Neural cell (in vitro differentiated cells): ENCODE results near the gene QSOX2.

ENCODE experiments used
- EP300 ChIP-seq: fragments of 450-650 bp; conservative IDR thresholded peaks from 2 replicates; pipeline ENCODE4 v1.6.1; 2014; ENCODE audit warnings: antibody characterized with exemption, mild to moderate bottlenecking, moderate library complexity; ENCODE audit not compliant: poor library complexity, severe bottlenecking
- EZH2 ChIP-seq: fragments of 200-600, 300-800 bp; shearing (Covaris generic), sonication (generic); IDR thresholded peaks from 2 replicates; pipeline ENCODE4 v1.6.1; 2014; ENCODE audit warnings: antibody characterized with exemption, low read length, borderline replicate concordance, mild to moderate bottlenecking; ENCODE audit not compliant: insufficient read depth, poor library complexity, severe bottlenecking
- MXI1 ChIP-seq: fragments of 450-650 bp; conservative IDR thresholded peaks from 2 replicates; pipeline ENCODE4 v1.6.1; 2014; ENCODE audit warnings: antibody characterized with exemption, mild to moderate bottlenecking; ENCODE audit not compliant: poor library complexity, severe bottlenecking
- POLR2AphosphoS5 ChIP-seq: IDR thresholded peaks from 2 replicates; pipeline ENCODE4 v1.6.1; 2012
- RAD21 ChIP-seq: fragments of 450-650 bp; conservative IDR thresholded peaks from 2 replicates; pipeline ENCODE4 v1.6.1; 2014; ENCODE audit warnings: antibody characterized with exemption, mild to moderate bottlenecking, moderate library complexity
- SMC3 ChIP-seq: fragments of 450-650 bp; conservative IDR thresholded peaks from 2 replicates; pipeline ENCODE4 v1.6.1; 2014; ENCODE audit warnings: antibody characterized with exemption, mild to moderate bottlenecking, moderate library complexity; ENCODE audit not compliant: poor library complexity
- TAF1 ChIP-seq: IDR thresholded peaks from 2 replicates; pipeline ENCODE4 v1.6.1; 2012; ENCODE audit warnings: low read depth
- TF ChIP-seq, protein P1 (sequence below): fragments of 450-650 bp; IDR thresholded peaks from 2 replicates; pipeline ENCODE4 v1.5.1; 2014; ENCODE audit warnings: antibody characterized with exemption, mild to moderate bottlenecking, moderate library complexity; ENCODE audit not compliant: poor library complexity, severe bottlenecking
- TF ChIP-seq, protein P2 (sequence below): IDR thresholded peaks from 2 replicates; pipeline ENCODE4 v1.6.1; 2012; ENCODE audit warnings: borderline replicate concordance

DNA sequence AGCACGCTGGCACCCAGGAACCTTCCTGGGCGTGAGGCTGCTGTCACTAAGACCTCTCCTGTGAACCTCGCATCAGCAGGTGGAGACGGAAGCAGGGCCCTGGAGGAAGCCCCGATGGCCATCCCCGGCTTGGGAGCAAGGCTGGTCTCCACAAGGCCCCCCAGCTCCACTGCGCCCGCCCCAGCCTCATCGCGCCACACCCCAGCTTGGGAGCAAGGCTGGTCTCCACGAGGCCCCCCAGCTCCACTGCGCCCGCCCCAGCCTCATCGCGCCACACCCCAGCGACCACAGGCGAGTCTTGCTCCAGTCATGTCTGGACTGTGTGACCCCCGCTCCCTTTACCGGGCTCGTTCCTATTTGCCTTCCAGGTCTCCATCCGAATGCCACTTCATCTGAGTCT is 11.0 kb downstream of the QSOX2 start:
- TF ChIP-seq, protein P1, sequence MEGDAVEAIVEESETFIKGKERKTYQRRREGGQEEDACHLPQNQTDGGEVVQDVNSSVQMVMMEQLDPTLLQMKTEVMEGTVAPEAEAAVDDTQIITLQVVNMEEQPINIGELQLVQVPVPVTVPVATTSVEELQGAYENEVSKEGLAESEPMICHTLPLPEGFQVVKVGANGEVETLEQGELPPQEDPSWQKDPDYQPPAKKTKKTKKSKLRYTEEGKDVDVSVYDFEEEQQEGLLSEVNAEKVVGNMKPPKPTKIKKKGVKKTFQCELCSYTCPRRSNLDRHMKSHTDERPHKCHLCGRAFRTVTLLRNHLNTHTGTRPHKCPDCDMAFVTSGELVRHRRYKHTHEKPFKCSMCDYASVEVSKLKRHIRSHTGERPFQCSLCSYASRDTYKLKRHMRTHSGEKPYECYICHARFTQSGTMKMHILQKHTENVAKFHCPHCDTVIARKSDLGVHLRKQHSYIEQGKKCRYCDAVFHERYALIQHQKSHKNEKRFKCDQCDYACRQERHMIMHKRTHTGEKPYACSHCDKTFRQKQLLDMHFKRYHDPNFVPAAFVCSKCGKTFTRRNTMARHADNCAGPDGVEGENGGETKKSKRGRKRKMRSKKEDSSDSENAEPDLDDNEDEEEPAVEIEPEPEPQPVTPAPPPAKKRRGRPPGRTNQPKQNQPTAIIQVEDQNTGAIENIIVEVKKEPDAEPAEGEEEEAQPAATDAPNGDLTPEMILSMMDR = no peak
- TF ChIP-seq EZH2 (no peak), POLR2AphosphoS5 (no peak), EP300 (no peak), RAD21 (no peak), TAF1 (no peak), MXI1 (no peak), SMC3 (no peak)
- TF ChIP-seq, protein P2, sequence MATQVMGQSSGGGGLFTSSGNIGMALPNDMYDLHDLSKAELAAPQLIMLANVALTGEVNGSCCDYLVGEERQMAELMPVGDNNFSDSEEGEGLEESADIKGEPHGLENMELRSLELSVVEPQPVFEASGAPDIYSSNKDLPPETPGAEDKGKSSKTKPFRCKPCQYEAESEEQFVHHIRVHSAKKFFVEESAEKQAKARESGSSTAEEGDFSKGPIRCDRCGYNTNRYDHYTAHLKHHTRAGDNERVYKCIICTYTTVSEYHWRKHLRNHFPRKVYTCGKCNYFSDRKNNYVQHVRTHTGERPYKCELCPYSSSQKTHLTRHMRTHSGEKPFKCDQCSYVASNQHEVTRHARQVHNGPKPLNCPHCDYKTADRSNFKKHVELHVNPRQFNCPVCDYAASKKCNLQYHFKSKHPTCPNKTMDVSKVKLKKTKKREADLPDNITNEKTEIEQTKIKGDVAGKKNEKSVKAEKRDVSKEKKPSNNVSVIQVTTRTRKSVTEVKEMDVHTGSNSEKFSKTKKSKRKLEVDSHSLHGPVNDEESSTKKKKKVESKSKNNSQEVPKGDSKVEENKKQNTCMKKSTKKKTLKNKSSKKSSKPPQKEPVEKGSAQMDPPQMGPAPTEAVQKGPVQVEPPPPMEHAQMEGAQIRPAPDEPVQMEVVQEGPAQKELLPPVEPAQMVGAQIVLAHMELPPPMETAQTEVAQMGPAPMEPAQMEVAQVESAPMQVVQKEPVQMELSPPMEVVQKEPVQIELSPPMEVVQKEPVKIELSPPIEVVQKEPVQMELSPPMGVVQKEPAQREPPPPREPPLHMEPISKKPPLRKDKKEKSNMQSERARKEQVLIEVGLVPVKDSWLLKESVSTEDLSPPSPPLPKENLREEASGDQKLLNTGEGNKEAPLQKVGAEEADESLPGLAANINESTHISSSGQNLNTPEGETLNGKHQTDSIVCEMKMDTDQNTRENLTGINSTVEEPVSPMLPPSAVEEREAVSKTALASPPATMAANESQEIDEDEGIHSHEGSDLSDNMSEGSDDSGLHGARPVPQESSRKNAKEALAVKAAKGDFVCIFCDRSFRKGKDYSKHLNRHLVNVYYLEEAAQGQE = no peak
